Measurements from ENCODE around the gene RAMP2.
A peak's percentile ranks its signal among the peaks of the same experiment; 100 is the strongest.
"Not testable (repeated sequence)": the region's sequence is repeated elsewhere in the genome, so short reads cannot be mapped to it uniquely, and the experiment has no call there.

RAMP2 gene, protein sequence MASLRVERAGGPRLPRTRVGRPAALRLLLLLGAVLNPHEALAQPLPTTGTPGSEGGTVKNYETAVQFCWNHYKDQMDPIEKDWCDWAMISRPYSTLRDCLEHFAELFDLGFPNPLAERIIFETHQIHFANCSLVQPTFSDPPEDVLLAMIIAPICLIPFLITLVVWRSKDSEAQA

DNA sequence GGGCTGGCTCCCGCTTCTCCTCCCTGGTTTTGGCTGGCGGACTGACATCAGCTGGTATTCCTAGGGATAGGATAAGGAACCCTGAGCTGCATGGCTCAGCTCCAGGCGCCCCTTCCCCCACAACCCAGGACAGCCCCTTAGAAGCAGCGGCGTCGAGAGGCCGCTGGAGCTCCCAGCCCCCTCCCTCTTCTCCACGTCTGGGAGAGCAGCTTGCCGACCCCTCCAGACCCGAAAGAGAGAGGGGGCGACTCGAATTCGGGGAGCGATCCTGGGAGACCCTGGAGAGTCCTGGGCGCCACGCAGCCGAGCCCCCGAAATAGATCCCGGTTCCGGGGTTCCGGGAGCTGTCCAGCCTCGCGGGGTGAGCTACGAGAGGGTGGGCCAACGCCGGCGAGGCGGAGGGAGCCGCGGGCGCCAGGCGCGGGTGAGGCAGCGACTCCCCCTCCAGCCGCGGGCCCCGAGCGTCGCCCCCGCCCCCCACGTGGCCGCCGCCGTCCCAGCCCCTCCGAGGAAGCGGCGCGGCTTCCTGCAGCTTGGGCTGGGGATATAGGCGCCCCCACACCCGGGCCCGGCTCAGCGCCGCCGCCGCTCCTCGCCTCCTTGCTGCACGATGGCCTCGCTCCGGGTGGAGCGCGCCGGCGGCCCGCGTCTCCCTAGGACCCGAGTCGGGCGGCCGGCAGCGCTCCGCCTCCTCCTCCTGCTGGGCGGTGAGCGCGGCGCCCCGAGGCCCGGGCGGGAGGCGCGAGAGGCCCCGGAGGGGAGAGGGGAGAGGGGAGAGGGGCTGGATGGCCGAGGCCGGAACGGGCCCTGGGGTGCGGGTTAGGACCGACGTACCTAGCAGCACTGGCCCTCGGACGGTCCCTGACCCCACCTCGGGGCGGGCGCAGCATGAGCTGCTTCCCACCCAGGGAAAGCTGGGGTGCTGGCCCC, at the start of gene RAMP2:
TSS of gene RAMP2 (plus strand) at position 576 of the 930 bp plus-strand sequence. CDS start at position 611, 35 bp downstream.
- no peak for DNase-seq (ENCODE audit: low spot score)

DNA sequence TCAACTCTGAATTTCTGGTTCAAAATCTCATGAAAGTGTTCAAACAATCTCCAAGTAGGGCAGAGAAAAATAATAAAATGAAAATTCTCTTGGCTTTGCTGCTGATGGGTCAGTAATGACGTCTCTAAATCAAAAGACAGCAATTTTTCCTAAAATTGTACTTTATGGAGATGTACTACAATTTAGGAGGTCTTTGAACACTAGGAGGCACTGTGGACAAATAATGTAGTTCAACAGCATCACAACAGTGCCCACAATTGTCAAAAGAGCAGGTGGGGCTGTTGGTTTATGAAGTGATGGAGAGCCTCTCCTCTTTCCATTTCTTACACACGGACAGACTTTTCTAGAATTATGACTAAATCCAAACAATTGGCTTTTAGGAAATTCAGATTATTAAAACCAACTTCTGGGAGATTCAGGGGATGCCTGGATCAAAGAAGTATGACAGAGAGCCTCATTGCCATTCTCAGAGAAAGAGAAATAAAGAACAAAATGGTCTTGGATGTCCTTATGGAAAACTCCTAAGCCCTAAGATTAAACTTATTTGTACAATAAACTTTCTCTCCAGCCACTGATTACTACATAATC, 39.9 kb upstream of the RAMP2 start:
- DNase-seq (ENCODE audit: low spot score), result peak; percentile 68

DNA sequence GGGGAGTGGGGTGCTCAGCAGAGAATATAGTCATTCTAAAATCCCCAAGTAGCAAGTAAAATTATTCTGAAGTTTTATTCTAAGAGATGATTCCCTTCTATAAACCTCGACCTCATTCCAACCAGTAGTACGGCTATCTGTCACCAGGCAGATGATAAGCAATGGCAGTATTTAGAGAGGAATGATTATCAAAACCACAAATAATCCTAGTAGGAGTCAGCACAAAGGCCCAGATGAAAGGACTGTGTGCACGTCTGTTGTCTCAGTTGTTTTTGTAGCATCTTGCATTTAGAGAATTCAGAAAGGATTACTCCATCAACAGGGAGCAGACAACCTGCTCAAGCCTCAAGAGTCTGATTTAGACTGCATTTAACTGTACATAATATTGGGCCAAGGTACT, 37.4 kb upstream of the RAMP2 start:
- no peak for DNase-seq (ENCODE audit: low spot score)

DNA sequence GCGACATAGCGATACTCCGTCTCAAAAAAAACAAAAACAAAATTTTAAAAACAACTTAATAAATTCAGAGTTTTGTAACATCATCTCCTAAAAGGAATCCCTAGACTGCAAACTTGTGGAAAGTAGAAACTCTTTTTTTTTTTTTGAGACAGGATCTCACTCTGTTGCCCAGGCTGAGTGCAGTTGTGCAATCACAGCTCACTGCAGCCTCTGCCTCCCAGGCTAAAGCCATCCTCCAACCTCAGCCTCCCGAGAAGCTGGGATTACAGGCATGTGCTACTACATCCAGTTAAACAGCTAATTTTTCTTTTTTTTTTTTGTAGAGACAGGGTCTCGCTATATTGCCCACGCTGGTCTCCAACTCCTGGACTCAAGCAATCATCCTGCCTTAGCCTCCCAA, 35.9 kb upstream of the RAMP2 start:
- DNase-seq (ENCODE audit: low spot score), result no peak

DNA sequence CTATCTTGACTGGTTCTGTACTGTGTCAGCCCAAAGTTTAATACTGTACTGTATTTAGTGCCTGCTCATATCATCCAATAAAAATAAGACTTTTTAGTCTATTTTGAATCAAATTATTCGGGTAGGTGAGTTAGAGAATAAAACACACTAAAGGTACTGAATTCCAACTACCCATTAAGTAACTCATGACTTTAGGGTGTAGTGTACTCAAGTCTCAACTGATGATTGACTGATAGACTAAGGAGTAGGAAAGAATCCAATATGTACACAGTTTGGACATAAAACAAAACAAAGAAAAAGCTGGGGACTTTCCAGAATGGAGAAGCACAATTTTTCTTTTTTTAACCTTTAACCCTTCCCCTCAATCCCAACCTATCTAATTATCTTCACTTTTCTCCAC, 20.3 kb upstream of the RAMP2 start:
- DNase-seq (ENCODE audit: low spot score), result no peak

DNA sequence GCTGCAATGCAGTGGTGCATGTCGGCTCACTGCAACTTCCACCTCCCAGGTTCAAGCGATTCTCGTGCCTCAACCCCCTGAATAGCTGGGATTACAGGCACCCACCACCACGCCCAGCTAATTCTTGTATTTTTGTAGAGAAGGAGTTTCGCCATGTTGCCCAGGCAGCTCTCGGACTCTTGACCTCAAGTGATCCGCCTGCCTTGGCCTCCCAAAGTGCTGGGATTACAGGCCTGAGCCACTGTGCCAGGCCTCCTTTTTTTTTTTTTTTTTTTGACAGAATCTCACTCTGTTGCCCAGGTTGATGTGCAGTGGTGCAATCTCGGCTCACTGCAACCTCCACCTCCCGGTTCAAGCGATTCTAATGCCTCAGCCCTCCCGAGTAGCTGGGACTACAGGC, 18.1 kb upstream of the RAMP2 start:
- DNase-seq (ENCODE audit: low spot score), result peak; percentile 9

DNA sequence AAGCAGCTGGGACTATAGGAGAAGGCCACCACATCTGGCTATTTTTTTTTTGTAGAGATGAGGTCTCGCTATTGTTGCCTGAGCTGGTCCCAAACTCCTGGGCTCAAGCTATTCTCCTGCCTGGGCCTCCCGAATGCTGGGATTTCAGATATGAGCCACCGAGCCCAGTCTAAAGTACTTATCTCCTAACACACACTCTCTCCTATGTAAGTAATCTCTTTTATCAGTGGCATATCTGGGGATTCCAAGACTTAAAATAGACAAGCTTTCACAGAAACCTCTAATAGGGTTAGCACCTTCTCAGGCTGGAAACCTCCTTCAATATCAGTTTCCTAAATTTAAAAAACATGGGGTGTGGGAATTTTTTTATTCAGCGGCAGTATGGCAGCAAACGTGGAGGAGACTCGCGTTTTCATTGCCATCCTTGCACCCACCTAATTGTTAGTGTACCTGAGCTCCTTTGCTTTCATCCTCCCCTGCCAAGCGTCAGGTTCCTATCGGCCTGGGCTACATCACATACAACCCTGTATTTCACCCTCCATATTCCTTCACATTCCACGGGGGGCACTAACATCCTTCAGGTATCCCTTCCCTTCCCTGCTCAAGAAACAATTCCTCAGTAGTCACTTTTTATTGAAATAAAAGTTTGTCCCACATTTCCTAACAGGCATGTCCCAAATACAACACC, 17.3 kb upstream of the RAMP2 start:
- DNase-seq (ENCODE audit: low spot score), result no peak

DNA sequence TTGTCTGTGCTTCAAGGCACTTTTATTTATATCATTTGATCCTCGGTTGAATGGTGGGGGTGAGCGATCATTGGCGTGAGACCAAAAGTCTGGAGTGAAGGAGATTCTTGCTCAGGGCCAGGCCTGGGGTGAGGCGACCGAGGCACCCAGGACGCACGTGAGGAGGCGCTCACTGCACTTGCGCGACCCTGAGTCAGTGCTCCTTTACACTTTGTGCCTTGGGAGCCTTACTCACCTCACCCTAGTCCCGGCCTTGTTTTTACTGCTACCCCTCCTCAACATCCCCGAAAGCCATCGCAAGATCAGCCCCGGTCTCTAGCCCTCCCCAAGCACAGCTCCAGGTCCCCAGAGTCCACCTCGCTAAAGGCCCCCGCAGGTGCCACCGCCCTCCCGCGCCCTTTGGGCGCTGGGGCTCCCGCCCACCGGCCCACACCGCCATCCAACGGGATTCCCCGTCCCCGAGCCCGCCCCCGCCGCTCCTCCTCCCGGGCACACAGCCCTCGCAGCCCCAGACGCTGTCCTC, 16.7 kb upstream of the RAMP2 start:
- DNase-seq (ENCODE audit: low spot score), result peak; percentile 79

DNA sequence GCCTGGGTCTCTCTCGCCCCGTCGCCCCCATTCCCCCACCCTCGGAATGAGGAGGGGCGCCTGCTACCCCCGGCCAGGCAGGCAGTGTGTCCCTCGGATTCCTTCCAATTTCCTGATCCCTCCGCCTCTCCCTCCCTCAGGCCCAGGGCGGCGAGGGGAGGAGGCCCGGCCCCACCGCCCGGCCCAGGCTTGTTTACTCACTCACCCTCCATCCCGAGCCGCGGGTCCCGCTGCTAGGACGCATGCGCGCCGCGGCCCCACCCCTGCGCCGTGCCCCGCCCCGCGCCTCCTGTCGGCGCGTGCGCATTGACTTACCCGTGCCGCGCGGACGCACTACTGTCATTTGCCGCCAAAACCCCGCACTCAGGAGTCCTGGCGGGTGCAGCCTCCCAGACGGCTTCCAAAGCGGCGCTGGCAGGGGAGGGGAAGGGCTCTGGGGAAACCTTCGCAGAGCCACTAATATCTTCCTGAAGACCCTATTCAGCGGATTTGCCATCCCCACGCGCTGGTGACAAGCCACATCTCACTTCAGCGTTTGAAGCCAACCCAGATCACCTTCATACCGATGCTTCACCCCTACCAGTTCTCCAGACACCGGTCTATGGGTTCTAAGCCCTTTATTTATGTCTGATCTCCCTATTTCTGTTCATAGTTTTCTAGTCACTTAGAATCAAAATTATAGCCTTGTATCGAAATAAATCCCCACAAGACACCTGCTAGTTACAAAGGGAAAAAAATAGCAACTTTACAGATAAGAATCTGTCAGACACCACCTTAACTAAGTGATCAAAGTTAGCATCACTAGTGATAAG, 16.0 kb upstream of the RAMP2 start, which contains the start of gene EZH1:
TSS of gene EZH1 (minus strand) at position 235 of the 812 bp plus-strand sequence. CDS start 16,099 bp downstream, outside the sequence.
- DNase-seq (ENCODE audit: low spot score), result peak; percentile 92

DNA sequence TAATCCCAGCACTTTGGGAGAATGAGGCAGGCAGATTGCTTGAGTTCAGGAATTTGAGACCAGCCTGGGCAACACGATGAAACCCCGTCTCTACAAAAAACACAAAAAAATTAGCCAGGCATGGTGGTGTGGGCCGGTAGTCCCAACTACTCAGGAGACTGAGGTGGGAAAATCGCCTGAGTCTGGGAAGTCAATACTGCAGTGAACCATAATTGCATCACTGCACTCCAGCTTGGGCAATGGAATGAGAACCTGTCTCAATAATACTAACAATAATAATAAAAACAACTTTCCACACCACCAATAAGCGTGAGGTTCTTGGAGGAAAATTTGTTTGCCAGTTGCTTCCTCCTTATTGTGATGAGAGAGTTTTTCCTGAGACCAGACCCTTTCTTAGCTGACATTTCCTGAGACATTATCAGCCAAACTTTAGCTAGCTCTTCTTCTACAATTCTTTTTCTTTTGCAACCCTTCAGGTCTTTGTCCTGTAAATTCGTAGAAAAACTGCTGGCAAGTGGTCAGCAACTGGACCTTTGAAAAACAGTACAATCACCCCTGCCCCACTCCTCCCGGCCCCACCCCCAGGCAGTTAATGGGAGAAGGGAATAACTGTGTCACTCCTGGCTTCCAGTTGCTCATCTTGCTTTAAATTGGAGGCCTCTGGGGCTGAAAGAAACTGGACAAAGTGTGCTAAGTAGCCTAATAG, 12.7 kb upstream of the RAMP2 start:
- DNase-seq (ENCODE audit: low spot score), result no peak

DNA sequence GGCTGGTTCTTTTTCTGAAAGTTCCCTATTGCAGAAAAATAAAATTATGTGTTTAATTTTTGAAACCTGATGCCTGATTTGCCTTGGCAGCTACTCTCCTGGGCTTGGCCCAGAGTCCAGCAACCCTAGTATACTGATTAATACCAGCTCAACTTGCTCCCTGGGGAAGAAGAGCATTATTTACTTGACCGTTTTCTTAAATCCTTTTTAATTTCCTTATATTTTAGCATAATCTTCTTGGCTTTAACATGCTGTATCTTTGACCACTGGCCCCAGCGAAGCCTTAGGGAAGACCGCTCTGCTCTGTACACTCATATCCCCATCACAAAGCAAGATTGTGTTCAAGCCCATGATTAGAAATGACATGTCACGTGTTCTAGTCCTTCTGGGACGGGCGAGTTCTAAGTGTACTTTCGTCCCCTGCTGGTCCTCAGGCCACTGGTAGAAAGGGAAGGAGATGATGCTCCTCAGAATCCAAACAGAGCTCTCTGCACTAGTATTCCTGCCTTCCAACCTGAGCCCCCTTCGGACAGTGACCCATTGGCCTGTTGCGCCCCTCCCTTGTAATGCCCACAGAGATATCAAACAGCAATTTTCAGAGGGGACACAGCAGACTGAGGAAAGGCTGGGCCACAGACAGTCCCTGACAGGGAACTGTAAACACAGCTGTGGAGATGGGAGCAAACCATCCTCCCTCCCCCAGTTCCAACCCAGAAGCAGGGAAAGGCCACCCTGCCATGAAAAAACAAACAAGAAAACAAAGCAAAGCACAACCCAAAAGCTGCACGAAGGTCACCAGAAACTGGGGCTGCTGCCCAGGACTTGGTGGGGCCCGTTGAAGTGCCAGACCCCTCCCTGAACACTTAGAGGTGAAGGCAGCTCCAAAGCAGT, 11.9 kb upstream of the RAMP2 start:
- no peak for DNase-seq (ENCODE audit: low spot score)

DNA sequence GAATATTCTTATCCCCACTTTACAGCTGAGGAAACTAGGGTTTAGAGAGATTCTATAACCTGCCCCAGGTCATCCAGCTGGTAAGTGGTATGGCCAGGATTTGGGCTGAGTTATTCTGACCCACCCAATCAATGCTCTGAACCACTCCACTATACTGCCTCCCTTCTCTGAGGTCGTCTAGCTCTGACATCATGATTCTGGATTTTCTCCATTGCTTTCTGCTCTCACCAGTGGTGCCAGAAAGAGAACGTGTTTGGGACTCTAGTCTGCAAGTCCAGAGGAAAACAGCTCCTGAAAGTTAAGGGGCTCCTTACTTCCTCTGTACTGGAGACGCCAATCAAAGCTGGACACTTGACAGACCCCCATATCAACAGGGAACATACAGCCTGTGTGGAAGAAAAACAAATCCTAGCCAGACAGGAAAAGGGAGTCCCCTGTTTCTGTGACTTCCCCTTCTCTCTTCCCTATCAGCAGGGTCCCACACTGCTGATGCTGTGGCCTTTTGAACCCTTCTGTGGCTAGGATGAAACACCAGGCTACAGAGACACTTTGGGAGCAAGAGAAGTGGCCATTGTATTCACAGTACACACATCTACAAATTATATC, 10.2 kb upstream of the RAMP2 start:
- DNase-seq (ENCODE audit: low spot score), result no peak

DNA sequence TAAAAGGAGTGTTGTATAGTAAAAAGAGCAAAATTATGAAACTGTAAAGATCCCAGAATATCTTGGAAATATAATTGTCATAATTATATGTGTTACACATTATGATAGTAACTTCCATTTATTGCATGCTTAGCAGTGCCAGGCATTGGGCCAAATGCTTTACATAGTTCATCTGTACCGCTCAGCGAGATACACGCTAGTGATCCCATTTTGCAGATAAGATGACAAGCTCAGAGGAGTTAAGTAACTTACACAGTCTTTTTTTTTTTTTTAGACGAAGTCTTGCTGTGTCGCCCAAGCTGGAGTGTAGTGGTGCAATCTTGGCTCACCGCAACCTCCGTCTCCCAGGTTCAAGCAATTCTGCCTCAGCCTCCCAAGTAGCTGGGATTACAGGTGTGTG, 9.4 kb upstream of the RAMP2 start:
- no peak for DNase-seq (ENCODE audit: low spot score)

DNA sequence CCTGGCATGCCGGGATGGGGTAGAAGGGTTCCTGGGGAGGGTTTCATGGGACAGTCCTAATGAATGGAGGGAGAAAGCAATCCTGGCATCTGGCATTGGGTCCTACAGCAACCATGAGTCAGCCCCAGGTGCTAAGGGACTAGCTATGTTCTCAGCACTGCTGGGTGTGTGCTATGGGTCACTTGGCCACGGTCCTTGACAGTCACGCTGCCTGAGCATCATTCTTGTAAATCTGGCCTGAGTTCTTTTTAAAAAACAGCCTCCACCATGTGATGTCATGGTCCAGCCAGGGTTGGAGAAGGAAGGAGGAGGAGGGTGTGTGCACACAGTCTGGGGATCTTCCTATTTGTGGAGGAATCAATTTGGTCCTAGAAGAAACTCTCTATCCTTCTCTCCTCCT, 6.2 kb upstream of the RAMP2 start:
- peak; percentile 90 for DNase-seq (ENCODE audit: low spot score)

DNA sequence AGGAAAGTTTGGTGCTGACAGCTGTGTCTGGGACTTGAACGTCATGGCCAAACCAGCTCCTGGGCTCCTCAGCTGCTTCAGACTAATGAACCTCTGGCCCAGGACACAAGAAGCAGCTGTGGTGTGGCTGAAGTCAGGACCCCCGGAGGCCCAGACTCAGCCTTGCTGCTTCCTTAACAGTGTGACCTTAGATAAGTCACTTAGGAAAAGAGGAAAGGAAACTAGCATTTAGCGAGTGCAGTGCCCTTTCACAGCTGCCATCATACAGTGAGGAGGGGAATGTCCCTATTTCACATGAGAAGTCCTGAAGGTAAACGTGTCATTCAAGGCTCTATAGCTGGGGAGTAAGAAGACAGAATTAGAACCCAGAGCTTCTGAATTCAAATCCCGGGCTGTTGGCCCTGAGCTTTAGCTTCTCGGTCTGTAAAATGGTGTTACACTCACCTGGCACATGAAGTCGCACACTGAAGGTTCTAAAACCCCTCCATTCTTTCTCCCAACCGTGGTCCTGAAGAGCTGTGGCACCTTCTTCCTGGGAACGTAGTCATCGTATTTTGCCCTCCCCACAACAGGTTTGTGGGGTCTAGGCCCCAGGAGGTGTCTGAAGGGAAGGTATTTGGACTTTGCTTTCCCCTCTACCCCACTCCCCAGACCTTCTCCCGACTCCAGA, 910 bp upstream of the RAMP2 start:
- no peak for DNase-seq (ENCODE audit: low spot score)

DNA sequence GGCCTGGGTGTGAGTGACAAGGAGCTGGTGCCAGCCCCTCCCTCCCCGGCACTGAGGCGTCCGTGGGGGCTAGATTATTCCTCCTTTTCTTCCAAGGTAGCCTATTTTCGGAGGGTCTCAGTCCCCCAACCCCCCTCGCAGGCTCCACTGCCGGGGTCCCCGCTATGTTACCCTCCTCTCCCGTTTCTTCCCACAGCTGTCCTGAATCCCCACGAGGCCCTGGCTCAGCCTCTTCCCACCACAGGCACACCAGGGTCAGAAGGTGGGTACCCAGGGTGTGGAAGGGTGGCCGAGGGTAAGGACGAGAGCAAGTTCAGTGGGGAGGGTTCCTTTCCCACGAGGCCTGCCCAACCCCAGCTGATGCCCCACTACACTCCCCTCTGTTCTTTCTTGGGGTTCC, 611 bp downstream of the RAMP2 start:
- no peak for DNase-seq (ENCODE audit: low spot score)

DNA sequence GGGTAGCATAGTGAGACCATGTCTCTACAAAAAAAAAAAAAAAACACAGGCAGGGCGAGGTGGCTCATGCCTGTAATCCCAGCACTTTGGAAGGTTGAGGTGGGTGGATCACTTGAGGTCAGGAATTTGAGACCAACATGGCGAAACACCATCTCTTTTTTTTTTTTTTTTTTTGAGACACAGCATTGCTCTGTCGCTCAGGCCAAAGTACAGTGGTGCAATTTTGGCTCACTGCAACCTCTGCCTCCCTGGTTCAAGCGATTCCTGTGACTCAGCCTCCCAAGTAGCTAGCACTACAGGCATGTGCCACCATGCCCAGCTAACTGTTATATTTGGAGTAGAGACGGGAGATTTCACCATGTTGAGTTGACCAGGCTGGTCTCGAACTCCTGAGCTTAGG, 5.1 kb downstream of the RAMP2 start:
- DNase-seq (ENCODE audit: low spot score), result no peak

DNA sequence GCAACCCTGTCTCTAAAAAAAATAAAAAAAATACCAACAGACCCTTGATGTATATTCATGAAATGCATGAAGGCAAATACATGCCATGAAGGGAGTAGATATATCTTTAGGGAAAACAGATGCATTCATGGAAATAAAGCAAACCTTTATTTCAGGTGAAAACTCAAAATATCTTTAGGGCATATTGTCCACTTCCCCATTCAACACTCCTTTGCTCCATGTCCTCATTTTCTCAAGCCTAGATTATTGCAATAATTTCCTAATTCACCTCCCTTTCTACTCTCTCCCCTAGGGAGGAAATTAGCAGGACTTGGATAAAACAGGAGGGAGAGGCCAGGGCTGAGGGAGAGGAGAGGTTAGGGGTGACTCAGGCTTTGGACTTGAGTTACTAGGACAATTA, 6.5 kb downstream of the RAMP2 start:
- DNase-seq (ENCODE audit: low spot score), result no peak

DNA sequence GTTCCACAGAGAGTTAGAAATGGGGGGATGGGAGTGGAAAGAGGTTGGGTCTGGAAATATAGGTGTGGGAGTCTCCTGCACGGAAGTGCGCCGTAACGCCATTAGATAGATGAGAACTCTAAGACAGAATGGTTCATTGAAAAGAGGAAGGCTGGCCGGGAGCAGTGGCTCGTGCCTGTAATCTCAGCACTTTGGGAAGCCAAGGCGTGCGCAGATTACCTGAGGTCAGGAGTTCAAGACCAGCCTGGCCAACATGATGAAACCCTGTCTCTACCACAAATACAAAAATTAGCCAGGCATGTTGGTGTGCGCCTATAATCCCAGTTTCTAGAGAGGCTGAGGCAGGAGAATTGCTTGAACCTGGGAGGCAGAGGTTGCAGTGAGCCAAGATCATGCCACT, 7.0 kb downstream of the RAMP2 start:
- not testable (repeated sequence) for DNase-seq (ENCODE audit: low spot score)

Measured in kidney tubule cell (primary cell).